IPS-NIHi11 (cell line): Measurements from ENCODE around the gene SDHC.
"Not testable (repeated sequence)": the region's sequence is repeated elsewhere in the genome, so short reads cannot be mapped to it uniquely, and the experiment has no call there.

ENCODE experiments used
- DNase-seq: peaks from one replicate; pipeline ENCODE4 v3.0.0; 2012; ENCODE audit warnings: mixed read lengths, low spot score

Gene SDHC

GRCh38 chr1:161382214-161383019 lies 68.2 kb downstream of the SDHC start:
- DNase-seq = peak; percentile 49

DNA sequence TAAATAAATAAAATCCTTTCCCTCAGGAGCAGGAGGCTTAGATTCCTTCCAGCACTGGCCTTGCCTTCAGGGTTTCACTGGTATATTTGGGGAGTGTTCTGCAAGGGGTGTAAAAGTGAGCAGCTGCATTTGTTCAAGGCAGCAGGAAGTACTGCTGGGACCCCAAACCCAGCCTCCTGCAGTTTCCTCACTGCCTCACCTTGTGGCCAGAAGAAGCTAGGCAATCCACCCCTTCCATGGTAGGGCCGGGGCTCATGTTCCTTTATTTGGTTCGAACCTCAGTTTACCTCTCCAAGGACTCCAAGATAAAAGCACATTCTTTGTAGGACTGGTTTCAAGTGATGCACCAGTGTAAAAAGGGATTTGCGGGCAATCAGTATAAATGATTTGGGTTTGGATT lies 74.5 kb downstream of the SDHC start:
- DNase-seq = peak; percentile 23

- DNase-seq = not testable (repeated sequence)
These were observed 75.0 kb downstream of the SDHC start for GRCh38 chr1:161389158-161389557.

GRCh38 chr1:161389691-161390558 lies 75.7 kb downstream of the SDHC start:
- DNase-seq = peak; percentile 93

GRCh38 chr1:161390559-161390858 lies 76.3 kb downstream of the SDHC start:
- DNase-seq = no peak

DNA sequence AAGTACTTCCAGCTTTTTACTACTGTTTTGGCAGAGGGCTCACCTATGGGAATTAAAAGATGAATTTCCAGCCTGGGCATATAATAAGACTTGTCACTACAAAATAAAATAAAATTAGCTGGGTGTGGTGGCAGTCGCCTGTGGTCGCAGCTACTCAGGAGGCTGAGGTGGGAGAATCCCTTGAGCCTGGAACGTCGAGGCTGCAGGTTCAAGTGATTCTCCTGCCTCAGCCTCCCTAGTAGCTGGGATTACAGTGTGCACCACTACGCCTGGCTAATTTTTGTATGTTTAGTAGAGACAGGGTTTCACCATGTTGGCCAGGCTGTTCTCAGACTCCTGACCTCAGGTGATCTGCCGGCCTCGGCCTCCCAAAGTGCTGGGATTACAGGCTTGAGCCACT lies 77.0 kb downstream of the SDHC start:
- not testable (repeated sequence) for DNase-seq

- DNase-seq = no peak
These were observed 77.4 kb downstream of the SDHC start for GRCh38 chr1:161391611-161392010.

GRCh38 chr1:161393151-161393550 lies 79.0 kb downstream of the SDHC start:
- DNase-seq = no peak

GRCh38 chr1:161397038-161397437 lies 82.9 kb downstream of the SDHC start:
- not testable (repeated sequence) for DNase-seq

DNA sequence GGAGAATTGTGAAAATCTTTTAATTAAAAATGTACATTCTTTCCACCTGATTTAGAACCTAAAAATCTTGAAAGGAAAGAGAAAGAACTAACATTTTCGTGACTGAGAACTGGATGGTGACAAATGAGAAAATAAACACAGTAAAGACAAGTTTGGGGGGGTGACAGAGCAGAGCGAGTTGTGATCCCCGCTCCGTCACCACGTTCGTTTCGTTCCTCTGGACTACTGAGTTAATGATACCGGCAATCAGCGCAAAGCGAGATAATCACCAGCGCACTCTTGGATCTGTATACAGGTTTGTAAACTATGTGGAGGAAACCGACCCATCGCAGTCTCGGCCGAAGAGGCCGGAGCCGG lies 84.7 kb downstream of the SDHC start:
- no peak for DNase-seq

- DNase-seq = peak; percentile 80
These were observed 85.2 kb downstream of the SDHC start for GRCh38 chr1:161399257-161399998.

GRCh38 chr1:161402446-161402845 lies 88.3 kb downstream of the SDHC start:
- DNase-seq = no peak

DNA sequence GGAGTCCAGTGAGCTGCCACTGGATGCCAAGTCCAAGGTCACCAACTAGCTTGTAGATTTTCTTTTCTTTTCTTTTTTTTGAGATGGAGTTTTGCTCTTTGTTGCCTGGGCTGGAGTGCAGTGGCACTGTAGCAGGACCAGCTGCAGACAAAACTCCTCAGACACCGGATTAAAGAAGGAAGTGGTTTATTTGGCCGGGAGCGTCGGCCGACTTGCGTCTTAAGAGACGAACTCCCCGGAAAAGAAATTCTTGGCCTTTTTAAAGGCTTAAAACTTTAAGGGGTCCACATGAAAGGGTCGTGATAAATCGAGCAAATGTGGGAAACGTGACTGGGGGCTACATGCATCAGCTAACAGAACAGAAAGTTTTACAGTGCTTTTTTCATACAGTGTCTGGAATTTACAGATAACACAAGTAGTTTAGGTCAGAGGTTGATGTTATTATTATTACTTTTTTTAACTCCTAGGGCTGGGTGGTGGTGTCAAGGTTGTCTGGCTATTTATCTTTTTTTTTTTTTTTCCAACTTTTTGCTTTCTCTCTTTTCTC lies 89.9 kb downstream of the SDHC start:
- no peak for DNase-seq

- DNase-seq = not testable (repeated sequence)
These were observed 92.4 kb downstream of the SDHC start for GRCh38 chr1:161406551-161406950.

GRCh38 chr1:161407451-161407985 lies 93.3 kb downstream of the SDHC start:
- no peak for DNase-seq

DNA sequence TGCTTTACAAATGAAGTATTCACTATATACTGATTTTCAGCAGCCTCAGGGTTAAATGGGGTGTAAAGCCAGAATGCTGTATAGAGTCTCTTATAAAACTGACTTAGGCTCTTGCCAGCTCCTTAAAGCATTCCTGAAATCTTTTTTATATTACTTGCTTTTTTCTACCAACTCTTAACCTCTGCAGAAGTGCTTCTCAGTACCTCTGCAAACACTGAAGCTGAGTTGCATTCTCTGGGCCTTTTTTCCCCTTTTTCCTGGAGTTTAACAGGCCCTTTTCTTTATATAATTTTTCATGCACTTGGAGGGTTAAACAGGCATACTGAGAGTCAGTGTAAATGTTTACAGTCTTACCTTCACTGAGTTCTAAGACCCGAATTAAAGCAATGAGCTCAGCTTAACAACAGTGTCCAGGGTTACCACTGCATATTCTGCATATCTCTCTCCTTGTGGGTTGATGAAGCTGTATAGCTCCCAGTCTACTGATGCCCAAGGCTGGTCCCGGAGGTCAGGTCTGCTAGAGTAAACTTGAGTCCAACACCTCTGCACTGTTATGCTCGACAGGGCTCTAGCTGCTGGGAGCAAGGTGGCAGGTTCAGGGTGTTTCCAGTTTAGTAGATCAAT lies 94.4 kb downstream of the SDHC start:
- DNase-seq = no peak

GRCh38 chr1:161409848-161410635 lies 95.9 kb downstream of the SDHC start:
- DNase-seq = not testable (repeated sequence)

DNA sequence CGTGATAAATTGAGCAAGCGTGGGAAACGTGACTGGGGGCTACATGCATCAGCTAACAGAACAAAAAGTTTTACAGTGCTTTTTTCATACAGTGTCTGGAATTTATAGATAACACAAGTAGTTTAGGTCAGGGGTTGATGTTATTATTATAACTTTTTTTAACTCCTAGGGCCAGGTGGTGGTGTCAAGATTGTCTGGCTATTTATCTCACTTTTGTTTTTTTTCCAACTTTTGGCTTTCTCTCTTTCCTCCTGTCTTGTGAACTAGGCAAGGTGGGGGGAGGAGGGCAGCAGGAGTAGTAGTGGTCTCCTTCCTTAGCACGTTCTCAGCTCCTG lies 96.4 kb downstream of the SDHC start:
- not testable (repeated sequence) for DNase-seq
